ENCODE data around the gene COX5A. TPM values are rescaled to one million over a fixed set of nuclear protein-coding genes. Genes with fewer than 3 reads are reported as not detected.

The COX5A gene
- 43.5 TPM for total RNA-seq

DNA sequence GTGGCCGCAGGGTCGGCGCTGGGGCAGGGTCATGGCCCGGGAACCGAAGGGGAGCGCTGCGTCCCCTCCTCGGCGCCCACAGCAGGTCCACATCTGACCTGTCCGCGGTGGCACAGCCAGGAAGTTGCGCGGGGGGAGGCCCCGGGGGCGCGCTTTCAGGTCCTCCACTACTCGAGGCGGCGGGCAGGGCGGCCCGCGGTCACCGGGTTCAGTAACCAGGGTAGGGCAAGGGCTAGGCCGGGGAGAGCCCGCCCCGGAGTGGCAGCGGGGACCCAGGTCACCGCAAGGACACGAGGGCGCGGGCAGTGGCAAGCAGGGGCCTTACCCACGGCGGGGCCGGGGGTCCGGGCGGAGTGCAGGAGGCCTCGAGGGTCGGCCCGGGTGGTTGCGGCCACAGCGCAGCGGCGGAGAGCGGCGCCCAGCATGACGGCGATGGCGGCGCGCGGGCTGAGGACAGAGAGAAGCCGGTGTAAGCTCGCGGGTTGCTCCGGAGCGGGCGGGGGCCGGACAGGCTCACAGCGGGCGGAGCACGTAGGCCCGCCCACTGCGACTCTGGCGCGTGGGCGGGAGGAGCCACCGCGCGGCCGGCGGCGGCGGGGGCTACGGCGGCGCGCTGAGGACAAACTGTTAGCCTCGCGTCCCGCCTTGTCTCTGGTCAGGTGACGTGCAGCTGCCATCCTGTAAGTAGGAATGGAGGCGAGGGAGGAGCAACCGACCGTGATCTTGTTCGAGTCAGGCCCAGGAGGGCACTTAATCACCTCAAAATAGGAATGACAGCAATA, at the start of gene COX5A:
TSS of gene COX5A (minus strand) at position 484 of the 782 bp plus-strand sequence. CDS start at position 425, 59 bp downstream.

DNA sequence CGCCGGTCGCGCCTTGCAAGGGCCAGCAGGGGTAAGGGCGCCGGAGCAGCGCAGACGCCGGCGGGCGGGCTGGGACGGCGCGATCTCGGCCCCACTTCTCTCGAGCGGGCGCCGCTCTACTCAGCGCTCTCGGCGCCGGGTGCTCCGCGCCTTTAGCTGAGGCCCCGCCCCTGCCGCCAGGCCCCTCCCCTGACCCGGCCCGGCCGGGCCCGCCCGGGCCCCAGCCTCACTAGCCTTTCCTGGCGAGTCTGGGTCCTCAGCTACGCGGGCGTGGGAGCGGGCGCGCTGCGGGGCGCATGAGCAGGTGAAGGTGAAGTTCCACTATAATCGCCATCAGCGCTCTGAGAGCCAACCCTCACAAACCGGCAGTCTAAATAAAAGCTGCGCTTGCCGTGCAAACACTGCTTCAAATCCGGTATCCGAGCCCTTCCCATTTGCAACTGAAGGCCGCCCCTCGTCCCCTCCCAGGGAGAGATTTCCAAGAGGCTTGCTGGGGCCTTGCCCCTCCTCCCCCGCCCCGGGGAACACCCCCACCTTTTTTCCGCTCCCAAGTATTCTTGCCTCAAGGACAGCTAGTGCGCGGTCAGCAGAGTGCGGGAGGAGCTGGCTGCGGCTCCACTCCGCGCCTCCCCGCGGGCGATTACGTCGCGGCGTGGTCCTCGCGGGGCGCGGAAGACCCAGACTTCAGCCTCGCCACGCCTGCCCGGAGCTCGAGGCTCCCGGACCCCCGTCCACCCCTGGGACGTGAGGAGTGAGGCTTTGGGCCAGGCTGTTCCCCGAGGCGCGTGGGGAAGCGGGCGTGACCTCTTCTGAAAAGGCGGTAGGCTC, 19.0 kb upstream of the COX5A start, which contains the start of gene RPP25:
TSS of gene RPP25 (minus strand) at position 125 of the 828 bp plus-strand sequence. CDS start 189 bp downstream, outside the sequence.

DNA sequence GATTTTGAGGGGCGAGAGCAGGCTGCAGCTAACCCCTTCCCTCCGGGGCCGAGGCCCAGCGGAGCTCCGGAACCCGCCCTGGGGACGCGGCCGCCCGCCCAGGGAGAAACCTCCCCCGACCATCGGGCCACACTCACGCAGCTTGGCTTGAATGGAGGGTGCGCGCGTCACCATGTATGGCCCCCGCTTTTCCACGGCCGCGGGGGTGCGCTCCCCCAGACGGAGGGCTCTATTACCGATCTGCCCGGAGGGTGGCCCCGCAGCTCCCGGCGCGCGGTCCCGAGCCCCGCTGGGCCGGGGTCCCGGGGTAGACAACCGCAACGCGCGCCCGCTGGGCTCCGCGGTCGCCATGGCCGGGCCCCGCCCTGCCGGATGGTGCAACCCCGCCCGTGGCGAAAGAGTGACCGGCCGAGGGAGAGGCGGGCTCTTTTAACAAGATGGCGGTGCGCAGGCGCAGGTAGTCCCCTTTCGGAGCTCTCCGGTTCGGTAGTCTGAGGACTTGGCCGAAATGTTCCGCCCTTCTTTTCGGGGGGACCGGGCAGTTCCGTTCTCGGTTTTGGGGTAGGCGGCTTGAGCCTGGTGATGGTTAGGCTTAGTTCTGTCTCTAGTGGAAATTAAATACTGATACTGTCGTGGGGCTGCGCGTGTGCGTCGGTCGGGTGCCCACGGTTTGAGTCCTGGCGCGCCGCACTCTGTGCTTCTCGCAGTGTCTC, 31.3 kb downstream of the COX5A start, which contains the start of gene FAM219B:
TSS of gene FAM219B (minus strand) at position 402 of the 713 bp plus-strand sequence. CDS start at position 351, 51 bp downstream.

DNA sequence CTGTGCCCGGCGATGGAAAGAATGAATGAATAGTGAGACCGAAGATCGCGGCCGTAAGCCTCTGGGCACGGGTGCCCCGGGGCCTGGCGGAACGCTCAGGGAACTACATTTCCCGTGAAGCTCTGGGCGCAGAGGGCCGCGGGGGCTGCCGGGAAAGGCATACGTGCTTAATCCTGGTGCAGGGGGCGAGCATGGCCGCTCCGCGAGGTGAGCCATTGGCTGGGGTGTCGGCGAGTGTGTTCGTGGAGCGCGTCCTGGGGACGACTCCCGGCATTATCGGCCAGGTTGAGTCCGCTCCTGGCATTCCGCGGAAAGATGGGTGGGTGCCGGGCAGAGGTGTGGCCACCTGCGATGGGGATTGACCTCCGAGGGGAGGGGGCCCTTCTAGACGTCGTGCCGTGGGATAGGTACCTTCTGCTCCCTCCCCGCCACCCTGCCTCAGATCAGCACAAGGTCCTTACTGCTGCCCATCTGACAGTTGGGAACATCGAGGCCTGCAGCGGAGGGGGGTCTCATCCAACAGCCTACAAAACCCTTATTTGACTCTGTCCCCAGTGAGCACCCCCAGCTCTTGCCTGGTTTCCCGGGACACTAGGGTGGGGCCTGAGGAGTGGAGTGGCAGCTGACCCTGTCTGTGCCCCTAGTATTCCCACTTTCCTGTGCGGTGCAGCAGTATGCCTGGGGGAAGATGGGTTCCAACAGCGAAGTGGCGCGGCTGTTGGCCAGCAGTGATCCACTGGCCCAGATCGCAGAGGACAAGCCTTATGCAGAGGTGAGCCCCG, 47.8 kb downstream of the COX5A start, which contains the start of gene MPI:
TSS of gene MPI (plus strand) at position 160 of the 782 bp plus-strand sequence. CDS start at position 192, 32 bp downstream.

DNA sequence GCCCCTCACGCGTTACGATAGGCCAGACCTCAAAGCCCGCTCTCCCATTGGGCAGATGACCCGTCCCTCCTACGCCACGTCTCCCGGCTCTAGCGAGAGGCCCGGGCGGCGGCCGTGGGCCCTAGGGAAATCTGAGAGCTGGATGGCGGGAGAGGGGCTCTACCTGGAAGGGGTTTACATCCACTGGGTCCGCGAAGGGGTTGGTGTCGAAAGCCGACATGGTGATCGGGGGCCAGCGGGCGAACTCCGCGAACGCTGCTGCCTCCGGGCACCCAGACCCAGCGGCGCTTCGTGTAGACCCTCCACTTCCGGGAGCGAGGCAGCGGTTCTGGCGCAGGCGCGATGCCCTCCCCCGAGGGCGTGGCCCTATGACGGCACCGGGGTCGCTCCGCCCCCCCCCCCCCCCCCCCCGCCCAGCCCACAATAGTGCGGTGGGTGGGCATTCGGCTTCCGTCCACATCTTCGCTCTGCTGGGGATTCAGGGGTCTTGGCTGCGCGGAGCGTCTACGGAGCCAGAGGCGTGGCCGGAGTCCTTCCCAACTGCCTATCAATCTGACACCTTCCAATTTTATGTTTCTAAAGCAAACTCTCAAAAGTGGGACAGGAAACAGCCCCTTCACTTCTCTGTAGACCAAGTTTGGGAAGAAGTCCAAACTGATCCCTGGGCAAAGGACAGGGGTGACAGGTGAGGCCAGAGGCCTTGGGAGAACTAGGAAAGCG, 64.7 kb downstream of the COX5A start, which contains the start of gene SCAMP2:
TSS of gene SCAMP2 (minus strand) at position 330 of the 720 bp plus-strand sequence. CDS start at position 220, 110 bp downstream.

Small RNAs within 50 kb of the gene (small RNA-seq; reads per million reads assigned to genes)
- gene RF00019 (ENCODE audit: low replicate concordance) = not detected

Other genes with a start within 250 kb of the COX5A start
- gene EDC3, start 242.0 kb downstream of the COX5A start, total RNA-seq = 39.8 TPM
- 0.31 TPM for gene CYP1A1, start 212.5 kb downstream of the COX5A start, total RNA-seq
- not detected for gene CYP1A2, start 189.2 kb downstream of the COX5A start, total RNA-seq
- gene CSK, start 156.0 kb downstream of the COX5A start, total RNA-seq = 48.2 TPM
- gene LMAN1L, start 125.2 kb downstream of the COX5A start, total RNA-seq = not detected
- 1.6 TPM for gene CPLX3, start 111.4 kb downstream of the COX5A start, total RNA-seq
- gene ULK3, start 94.9 kb downstream of the COX5A start, total RNA-seq = 61.7 TPM
- 13.1 TPM for gene SCAMP2, start 64.7 kb downstream of the COX5A start, total RNA-seq
- gene MPI, start 48.0 kb downstream of the COX5A start, total RNA-seq = 52.3 TPM
- 89.2 TPM for gene FAM219B, start 31.2 kb downstream of the COX5A start, total RNA-seq
- 5.0 TPM for gene RPP25, start 18.7 kb upstream of the COX5A start, total RNA-seq
- 70.7 TPM for gene SCAMP5, start 57.5 kb upstream of the COX5A start, total RNA-seq
- gene PPCDC, start 85.5 kb upstream of the COX5A start, total RNA-seq = 18.2 TPM